ENCODE data around the gene PRRC2A.
A peak's percentile ranks its signal among the peaks of the same experiment; 100 is the strongest.

PRRC2A gene

GRCh38 chr6:31645325-31645724 is 24.8 kb downstream of the PRRC2A start:
- no peak for DNase-seq (ENCODE audit: low read depth in 2 of 2, low spot score in 1 of 2)

- DNase-seq (ENCODE audit: low read depth in 2 of 2, low spot score in 1 of 2): no peak
Observed at GRCh38 chr6:31651602-31652191, 31.2 kb downstream of the PRRC2A start.

GRCh38 chr6:31652925-31653724 is 32.6 kb downstream of the PRRC2A start:
- DNase-seq (ENCODE audit: low read depth in 2 of 2, low spot score in 1 of 2): peak in 1 of 2 donors; percentile 84

- no peak for DNase-seq (ENCODE audit: low read depth in 2 of 2, low spot score in 1 of 2)
Observed at GRCh38 chr6:31654574-31655348, 34.2 kb downstream of the PRRC2A start.

- DNase-seq (ENCODE audit: low read depth in 2 of 2, low spot score in 1 of 2): no peak
Observed at GRCh38 chr6:31655349-31656237, 35.1 kb downstream of the PRRC2A start, which contains the start of gene APOM. APOM (plus strand) TSS chr6:31655894; CDS start chr6:31655967, 73 bp downstream.

GRCh38 chr6:31657406-31658157 is 37.1 kb downstream of the PRRC2A start:
- no peak for DNase-seq (ENCODE audit: low read depth in 2 of 2, low spot score in 1 of 2)

GRCh38 chr6:31658158-31658688 is 37.7 kb downstream of the PRRC2A start:
- no peak for DNase-seq (ENCODE audit: low read depth in 2 of 2, low spot score in 1 of 2)

GRCh38 chr6:31658983-31659648 is 38.6 kb downstream of the PRRC2A start:
- no peak for DNase-seq (ENCODE audit: low read depth in 2 of 2, low spot score in 1 of 2)

GRCh38 chr6:31659649-31660380 is 39.3 kb downstream of the PRRC2A start:
- no peak for DNase-seq (ENCODE audit: low read depth in 2 of 2, low spot score in 1 of 2)

GRCh38 chr6:31660381-31661261 is 40.1 kb downstream of the PRRC2A start, which contains the start of gene C6orf47:
C6orf47 (minus strand) TSS chr6:31660778; CDS start chr6:31659947, 831 bp downstream.
- peak; percentile 37 to 60 for DNase-seq (ENCODE audit: low read depth in 2 of 2, low spot score in 1 of 2)

- DNase-seq (ENCODE audit: low read depth in 2 of 2, low spot score in 1 of 2): no peak
Observed at GRCh38 chr6:31661262-31662123, 41.0 kb downstream of the PRRC2A start.

GRCh38 chr6:31662124-31662723 is 41.7 kb downstream of the PRRC2A start:
- DNase-seq (ENCODE audit: low read depth in 2 of 2, low spot score in 1 of 2): no peak

GRCh38 chr6:31663126-31663960 is 42.8 kb downstream of the PRRC2A start:
- DNase-seq (ENCODE audit: low read depth in 2 of 2, low spot score in 1 of 2): no peak

- DNase-seq (ENCODE audit: low read depth in 2 of 2, low spot score in 1 of 2): no peak
Observed at GRCh38 chr6:31663961-31664789, 43.7 kb downstream of the PRRC2A start.
